Colonic mucosa (tissue), 4 donors: ENCODE data around the gene PAM16. TPM values are rescaled to one million over a fixed set of nuclear protein-coding genes. Genes with fewer than 3 reads are reported as not detected.

Source experiments
- DNase-seq: peaks from one replicate; pipeline ENCODE4 v3.0.0-alpha.2; 2020
- H3K27ac ChIP-seq: fragments of 200-600 bp; one replicate; pipeline ENCODE4 v1.8.0; 2021
- H3K27me3 ChIP-seq: fragments of 200-600 bp; one replicate; pipeline ENCODE4 v1.8.0; 2021
- H3K36me3 ChIP-seq: fragments of 200-600 bp; one replicate; pipeline ENCODE4 v1.8.0; 2021
- H3K4me1 ChIP-seq: fragments of 200-600 bp; one replicate; pipeline ENCODE4 v1.8.0; 2021; ENCODE audit warnings: mild to moderate bottlenecking
- H3K4me3 ChIP-seq: fragments of 200-600 bp; one replicate; pipeline ENCODE4 v1.8.0; 2021
- H3K9ac ChIP-seq, 2 donors: one replicate each; pipeline ENCODE4 v1.7.0; 2013; ENCODE audit warnings: control low read depth in 2 of 2, low read depth in 2 of 2, low read length in 2 of 2
- H3K9me3 ChIP-seq: fragments of 200-600 bp; one replicate; pipeline ENCODE4 v1.8.0; 2021
- intact Hi-C: fragments of 100-400 bp; cut with DNase I; formaldehyde crosslinking; loops from one replicate; pipeline ENCODE4 v1.14.1; 2022
- total RNA-seq, 2 donors: library from RNA; stranded (reverse); fragmentation: NEBNext Ultra II Directional in 1 of 2; extraction: Animal tissue kit (Norgen Biotek cat#: 25700) in 1 of 2; gene quantifications; one replicate each; pipeline ENCODE4 v1.2.1, GENCODE V29; 2021
- TF ChIP-seq, protein P1 (sequence below): fragments of 200-600 bp; IDR thresholded peaks from one replicate; pipeline ENCODE4 v1.8.0; 2022; ENCODE audit warnings: antibody characterized with exemption, mild to moderate bottlenecking
- donor health status: healthy.
- donor health status: DM: no; HTN: no; CAD: no.
- donor health status: DM: no; HTN: no; CAD: no.

The PAM16 gene
- total RNA-seq, 2 donors from 2014 or later: 28.2 to 43.6 TPM

- intact Hi-C loops: no loop called here
- Histone ChIP-seq H3K9ac (peak overlapping the region; percentile 40 to 60), H3K9me3 (no peaks in the 10 kb centered on the region)
Measured at GRCh38 chr16:4328046-4328781, 22.9 kb downstream of the PAM16 start.

GRCh38 chr16:4327386-4328045, 23.6 kb downstream of the PAM16 start:
- peak overlapping the region; percentile 40 to 60 for H3K9ac ChIP-seq
- peak overlapping the region; percentile 45 for H3K4me3 ChIP-seq
- TF ChIP-seq, protein P1, sequence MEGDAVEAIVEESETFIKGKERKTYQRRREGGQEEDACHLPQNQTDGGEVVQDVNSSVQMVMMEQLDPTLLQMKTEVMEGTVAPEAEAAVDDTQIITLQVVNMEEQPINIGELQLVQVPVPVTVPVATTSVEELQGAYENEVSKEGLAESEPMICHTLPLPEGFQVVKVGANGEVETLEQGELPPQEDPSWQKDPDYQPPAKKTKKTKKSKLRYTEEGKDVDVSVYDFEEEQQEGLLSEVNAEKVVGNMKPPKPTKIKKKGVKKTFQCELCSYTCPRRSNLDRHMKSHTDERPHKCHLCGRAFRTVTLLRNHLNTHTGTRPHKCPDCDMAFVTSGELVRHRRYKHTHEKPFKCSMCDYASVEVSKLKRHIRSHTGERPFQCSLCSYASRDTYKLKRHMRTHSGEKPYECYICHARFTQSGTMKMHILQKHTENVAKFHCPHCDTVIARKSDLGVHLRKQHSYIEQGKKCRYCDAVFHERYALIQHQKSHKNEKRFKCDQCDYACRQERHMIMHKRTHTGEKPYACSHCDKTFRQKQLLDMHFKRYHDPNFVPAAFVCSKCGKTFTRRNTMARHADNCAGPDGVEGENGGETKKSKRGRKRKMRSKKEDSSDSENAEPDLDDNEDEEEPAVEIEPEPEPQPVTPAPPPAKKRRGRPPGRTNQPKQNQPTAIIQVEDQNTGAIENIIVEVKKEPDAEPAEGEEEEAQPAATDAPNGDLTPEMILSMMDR: no peak
- no peaks in the 10 kb centered on the region for H3K36me3 ChIP-seq
- no peaks in the 10 kb centered on the region for H3K9me3 ChIP-seq
- peaks cover 8% of the 10 kb centered on the region for H3K27me3 ChIP-seq
- intact Hi-C loops: no loop called here
- DNase-seq: no peak
- peaks cover 4% of the 10 kb centered on the region for H3K4me1 ChIP-seq
- H3K27ac ChIP-seq: peak overlapping the region; percentile 66

More at GRCh38 chr16:4328046-4328781, 22.9 kb downstream of the PAM16 start:
- peak; percentile 73 for DNase-seq
- peak overlapping the region; percentile 45 for H3K4me3 ChIP-seq
- peaks cover 8% of the 10 kb centered on the region for H3K27me3 ChIP-seq
- TF ChIP-seq, protein P1: peak; percentile 40
- peak overlapping the region; percentile 66 for H3K27ac ChIP-seq
- no peaks in the 10 kb centered on the region for H3K36me3 ChIP-seq
- H3K4me1 ChIP-seq: peaks cover 4% of the 10 kb centered on the region

GRCh38 chr16:4325253-4325758, 25.8 kb downstream of the PAM16 start:
- Histone ChIP-seq H3K36me3 (no peaks in the 10 kb centered on the region), H3K9me3 (no peaks in the 10 kb centered on the region), H3K27me3 (peaks cover 8% of the 10 kb centered on the region), H3K4me3 (no peak overlapping the region), H3K9ac (no peak overlapping the region), H3K4me1 (peaks cover 4% of the 10 kb centered on the region), H3K27ac (peak overlapping the region; percentile 46)
- TF ChIP-seq, protein P1: no peak
- intact Hi-C loops: no loop called here
- DNase-seq: no peak

DNA sequence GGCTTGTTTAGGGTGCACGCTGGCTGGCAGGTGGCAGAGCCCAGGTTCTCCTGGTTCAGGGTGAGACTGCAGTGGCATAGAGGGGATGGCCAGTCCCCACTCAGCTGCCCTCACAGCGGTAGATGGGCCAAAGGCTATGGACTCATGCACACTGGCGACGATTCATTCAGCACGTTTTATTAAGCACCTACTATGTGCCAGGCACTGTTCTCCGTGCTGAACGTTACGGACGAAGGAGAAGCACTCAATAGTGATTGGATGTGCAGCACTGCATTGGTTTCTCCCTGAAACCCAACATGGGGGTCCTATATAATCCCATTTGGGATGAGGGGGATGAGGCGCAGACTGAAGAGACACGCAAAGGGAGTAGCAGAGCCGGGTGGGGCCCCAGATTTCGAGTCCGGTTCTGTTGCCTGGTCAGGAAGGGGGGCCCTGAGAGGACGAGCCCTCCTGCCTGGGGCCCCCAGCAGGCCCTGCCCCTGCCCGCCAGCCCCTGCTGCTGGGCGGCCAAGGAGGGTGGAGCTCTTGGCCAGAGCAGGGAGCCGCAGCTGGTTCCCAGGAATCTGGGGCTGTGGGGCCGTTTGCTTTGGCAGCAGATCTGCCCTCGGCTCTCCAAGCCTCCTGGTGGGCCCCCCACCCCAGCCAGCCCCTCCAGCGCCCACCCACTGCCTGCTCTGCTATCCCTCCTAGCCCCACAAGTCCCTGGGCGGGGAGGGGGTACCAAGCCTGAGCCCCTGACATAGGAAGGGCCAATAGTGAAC, 26.4 kb downstream of the PAM16 start:
- TF ChIP-seq, protein P1: no peak
- H3K27ac ChIP-seq: peak overlapping the region; percentile 46
- peaks cover 8% of the 10 kb centered on the region for H3K27me3 ChIP-seq
- H3K4me1 ChIP-seq: peaks cover 4% of the 10 kb centered on the region
- H3K4me3 ChIP-seq: no peak overlapping the region
- intact Hi-C loops: no loop called here
- H3K36me3 ChIP-seq: no peaks in the 10 kb centered on the region
- peak overlapping the region in 1 of 2 donors; percentile 40 for H3K9ac ChIP-seq
- no peaks in the 10 kb centered on the region for H3K9me3 ChIP-seq
- no peak for DNase-seq

- Histone ChIP-seq H3K4me1 (peaks cover 8% of the 10 kb centered on the region), H3K9me3 (no peaks in the 10 kb centered on the region), H3K27ac (peak overlapping the region; percentile 46), H3K27me3 (peaks cover 8% of the 10 kb centered on the region), H3K4me3 (no peak overlapping the region), H3K9ac (peak overlapping the region; percentile 32 to 40), H3K36me3 (no peaks in the 10 kb centered on the region)
- peak; percentile 51 for DNase-seq
- intact Hi-C loops: no loop called here
- TF ChIP-seq, protein P1: no peak
Measured at GRCh38 chr16:4323845-4324488, 27.2 kb downstream of the PAM16 start.
